ENCODE measurements around the gene KRTAP10-10.
"Not testable (repeated sequence)": the region's sequence is repeated elsewhere in the genome, so short reads cannot be mapped to it uniquely, and the experiment has no call there.

KRTAP10-10 gene

GRCh38 chr21:44670642-44671432 lies 33.7 kb downstream of the KRTAP10-10 start:
- Histone ChIP-seq H3K9ac (ENCODE audit: low read length) (no peak overlapping the region), H3K27me3 (ENCODE audit: control insufficient read depth, insufficient read depth, low read length) (no peaks in the 10 kb centered on the region), H3K27ac (ENCODE audit: low read depth, low read length) (no peak overlapping the region), H3K4me3 (ENCODE audit: low read depth, low read length) (no peak overlapping the region), H3K36me3 (ENCODE audit: control insufficient read depth, insufficient read depth, low read length) (no peaks in the 10 kb centered on the region), H3K4me1 (ENCODE audit: control insufficient read depth, insufficient read depth, low read length) (no peaks in the 10 kb centered on the region), H3K9me3 (ENCODE audit: control insufficient read depth, insufficient read depth, low read depth, low read length) (peaks cover 37% of the 10 kb centered on the region)

- no peaks in the 10 kb centered on the region for H3K36me3 ChIP-seq (ENCODE audit: control insufficient read depth, insufficient read depth, low read length)
- H3K4me1 ChIP-seq (ENCODE audit: control insufficient read depth, insufficient read depth, low read length): no peaks in the 10 kb centered on the region
- no peak overlapping the region for H3K9ac ChIP-seq (ENCODE audit: low read length)
- H3K27ac ChIP-seq (ENCODE audit: low read depth, low read length): no peak overlapping the region
- H3K27me3 ChIP-seq (ENCODE audit: control insufficient read depth, insufficient read depth, low read length): no peaks in the 10 kb centered on the region
- H3K9me3 ChIP-seq (ENCODE audit: control insufficient read depth, insufficient read depth, low read depth, low read length): peaks cover 40% of the 10 kb centered on the region
- no peak overlapping the region for H3K4me3 ChIP-seq (ENCODE audit: low read depth, low read length)
Observed at GRCh38 chr21:44671911-44672310, 34.8 kb downstream of the KRTAP10-10 start.

DNA sequence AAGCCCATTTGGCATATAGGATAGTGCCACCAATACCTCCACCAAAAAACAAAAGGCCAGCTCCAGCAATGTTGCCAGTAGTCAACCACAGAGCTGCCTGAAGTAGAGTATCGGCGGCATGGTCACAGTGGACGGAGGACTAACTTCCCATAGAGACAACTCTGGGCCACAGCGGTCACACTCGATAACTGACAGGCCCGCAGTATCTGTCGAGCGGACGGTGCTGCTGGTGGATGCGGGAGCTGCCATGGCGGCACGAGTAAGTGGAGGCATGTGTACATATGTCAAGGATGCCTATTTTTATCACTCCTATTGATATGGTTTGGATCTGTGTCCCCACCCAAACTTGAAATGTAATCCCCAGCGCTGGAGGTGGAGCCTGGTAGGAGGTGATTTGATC lies 40.7 kb downstream of the KRTAP10-10 start:
- no peak overlapping the region for H3K27ac ChIP-seq (ENCODE audit: low read depth, low read length)
- no peak overlapping the region for H3K4me3 ChIP-seq (ENCODE audit: low read depth, low read length)
- peaks cover 10% of the 10 kb centered on the region; the same call in 1 of the 2 replicates for H3K9me3 ChIP-seq (ENCODE audit: control insufficient read depth, insufficient read depth, low read depth, low read length)
- H3K27me3 ChIP-seq (ENCODE audit: control insufficient read depth, insufficient read depth, low read length): no peaks in the 10 kb centered on the region
- H3K36me3 ChIP-seq (ENCODE audit: control insufficient read depth, insufficient read depth, low read length): no peaks in the 10 kb centered on the region
- peaks cover 3% of the 10 kb centered on the region; the same call in 1 of the 2 replicates for H3K4me1 ChIP-seq (ENCODE audit: control insufficient read depth, insufficient read depth, low read length)
- no peak overlapping the region for H3K9ac ChIP-seq (ENCODE audit: low read length)

DNA sequence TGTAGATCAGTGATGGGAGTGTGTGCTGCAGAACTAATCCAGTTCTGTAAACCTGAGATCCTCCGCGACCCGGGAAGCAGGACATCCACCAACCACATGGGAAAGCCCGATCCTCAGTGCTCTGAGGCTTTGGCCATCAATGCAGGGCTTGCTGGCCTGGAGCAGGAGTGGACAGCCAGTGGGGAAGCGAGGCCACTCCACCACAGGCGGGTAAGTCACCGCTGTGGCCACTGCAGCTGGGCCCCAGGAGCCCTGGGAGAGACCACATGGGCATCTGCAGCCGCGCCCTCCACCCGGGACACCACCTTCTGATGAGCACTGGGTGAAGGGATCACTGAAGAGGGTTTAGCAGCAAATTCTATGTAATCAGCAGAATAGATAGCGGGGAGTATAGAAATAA lies 44.0 kb downstream of the KRTAP10-10 start:
- peaks cover 3% of the 10 kb centered on the region; the same call in 1 of the 2 replicates for H3K4me1 ChIP-seq (ENCODE audit: control insufficient read depth, insufficient read depth, low read length)
- peaks cover 3% of the 10 kb centered on the region; the same call in 1 of the 2 replicates for H3K9me3 ChIP-seq (ENCODE audit: control insufficient read depth, insufficient read depth, low read depth, low read length)
- H3K36me3 ChIP-seq (ENCODE audit: control insufficient read depth, insufficient read depth, low read length): no peaks in the 10 kb centered on the region
- no peak overlapping the region for H3K4me3 ChIP-seq (ENCODE audit: low read depth, low read length)
- H3K9ac ChIP-seq (ENCODE audit: low read length): no peak overlapping the region
- H3K27ac ChIP-seq (ENCODE audit: low read depth, low read length): no peak overlapping the region
- no peaks in the 10 kb centered on the region for H3K27me3 ChIP-seq (ENCODE audit: control insufficient read depth, insufficient read depth, low read length)

DNA sequence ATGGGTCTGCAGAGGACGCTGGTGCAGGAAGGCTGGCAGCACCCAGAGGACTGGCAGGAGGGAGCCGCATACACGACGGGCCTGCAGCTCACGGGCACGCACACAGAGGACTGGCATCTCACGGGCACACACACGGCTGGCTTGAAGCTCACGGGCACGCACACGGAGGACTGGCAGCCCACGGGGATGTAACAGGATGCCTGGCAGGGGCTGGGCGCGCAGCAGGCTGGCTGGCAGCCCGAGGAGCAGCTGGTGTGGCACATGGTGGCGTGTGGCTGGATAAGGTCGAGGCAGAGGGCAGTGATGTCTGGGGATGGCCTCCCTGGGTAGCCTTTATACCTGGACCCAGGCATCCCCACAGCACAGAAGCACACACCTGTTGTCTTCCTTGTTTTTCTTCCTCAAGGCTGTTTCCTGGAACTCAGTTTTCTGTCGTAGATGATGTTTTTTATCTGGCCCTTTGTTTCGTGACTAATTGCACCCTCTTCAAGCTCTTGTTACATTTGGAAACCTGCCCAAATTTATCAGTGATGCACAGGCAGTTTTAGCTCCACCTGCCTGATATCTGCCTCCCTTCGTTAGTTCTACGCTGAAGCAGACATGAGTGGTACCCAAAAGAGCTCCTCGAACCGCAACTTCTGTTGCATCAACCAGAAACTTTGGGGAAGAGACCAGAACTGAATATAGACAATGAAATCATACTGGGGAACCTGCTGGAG lies 44.9 kb downstream of the KRTAP10-10 start, which contains the start of gene KRTAP12-1:
Gene KRTAP12-1 (minus strand): TSS at position 303 of the 719 bp plus-strand sequence. CDS start 40 bp downstream, at position 263.
- Histone ChIP-seq H3K27me3 (ENCODE audit: control insufficient read depth, insufficient read depth, low read length) (no peaks in the 10 kb centered on the region), H3K9me3 (ENCODE audit: control insufficient read depth, insufficient read depth, low read depth, low read length) (no peaks in the 10 kb centered on the region), H3K36me3 (ENCODE audit: control insufficient read depth, insufficient read depth, low read length) (no peaks in the 10 kb centered on the region), H3K9ac (ENCODE audit: low read length) (no peak within 1 kb of the TSS), H3K4me3 (ENCODE audit: low read depth, low read length) (no peak within 1 kb of the TSS), H3K4me1 (ENCODE audit: control insufficient read depth, insufficient read depth, low read length) (peaks cover 9% of the 10 kb centered on the region), H3K27ac (ENCODE audit: low read depth, low read length) (no peak within 1 kb of the TSS)

- no peak overlapping the region for H3K27ac ChIP-seq (ENCODE audit: low read depth, low read length)
- H3K9me3 ChIP-seq (ENCODE audit: control insufficient read depth, insufficient read depth, low read depth, low read length): no peaks in the 10 kb centered on the region
- H3K4me1 ChIP-seq (ENCODE audit: control insufficient read depth, insufficient read depth, low read length): peaks cover 16% of the 10 kb centered on the region
- H3K4me3 ChIP-seq (ENCODE audit: low read depth, low read length): no peak overlapping the region
- H3K27me3 ChIP-seq (ENCODE audit: control insufficient read depth, insufficient read depth, low read length): no peaks in the 10 kb centered on the region
- no peak overlapping the region for H3K9ac ChIP-seq (ENCODE audit: low read length)
- no peaks in the 10 kb centered on the region for H3K36me3 ChIP-seq (ENCODE audit: control insufficient read depth, insufficient read depth, low read length)
Observed at GRCh38 chr21:44682580-44683151, 45.5 kb downstream of the KRTAP10-10 start.

DNA sequence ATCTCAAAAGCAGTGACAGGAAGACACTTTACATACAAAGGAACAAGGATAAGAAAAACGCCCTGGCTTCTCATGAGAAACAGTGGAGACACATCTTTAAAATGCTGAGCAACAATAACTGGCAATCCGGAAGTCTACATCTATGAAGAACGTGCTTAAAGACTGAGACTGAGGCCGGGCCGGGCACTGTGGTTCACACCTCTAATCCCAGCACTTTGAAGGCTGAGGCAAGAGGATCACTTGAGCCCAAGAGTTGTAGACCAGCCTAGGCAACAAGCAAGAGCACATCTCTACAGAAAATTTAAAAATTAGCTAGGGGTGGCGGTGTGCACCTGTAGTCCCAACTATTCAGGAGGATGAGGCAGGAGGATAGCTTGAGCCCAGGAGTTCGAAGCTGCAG lies 46.9 kb downstream of the KRTAP10-10 start:
- no peaks in the 10 kb centered on the region for H3K9me3 ChIP-seq (ENCODE audit: control insufficient read depth, insufficient read depth, low read depth, low read length)
- no peaks in the 10 kb centered on the region for H3K27me3 ChIP-seq (ENCODE audit: control insufficient read depth, insufficient read depth, low read length)
- H3K4me3 ChIP-seq (ENCODE audit: low read depth, low read length): no peak overlapping the region
- no peak overlapping the region for H3K9ac ChIP-seq (ENCODE audit: low read length)
- H3K36me3 ChIP-seq (ENCODE audit: control insufficient read depth, insufficient read depth, low read length): no peaks in the 10 kb centered on the region
- no peak overlapping the region for H3K27ac ChIP-seq (ENCODE audit: low read depth, low read length)
- peaks cover 17% of the 10 kb centered on the region for H3K4me1 ChIP-seq (ENCODE audit: control insufficient read depth, insufficient read depth, low read length)

DNA sequence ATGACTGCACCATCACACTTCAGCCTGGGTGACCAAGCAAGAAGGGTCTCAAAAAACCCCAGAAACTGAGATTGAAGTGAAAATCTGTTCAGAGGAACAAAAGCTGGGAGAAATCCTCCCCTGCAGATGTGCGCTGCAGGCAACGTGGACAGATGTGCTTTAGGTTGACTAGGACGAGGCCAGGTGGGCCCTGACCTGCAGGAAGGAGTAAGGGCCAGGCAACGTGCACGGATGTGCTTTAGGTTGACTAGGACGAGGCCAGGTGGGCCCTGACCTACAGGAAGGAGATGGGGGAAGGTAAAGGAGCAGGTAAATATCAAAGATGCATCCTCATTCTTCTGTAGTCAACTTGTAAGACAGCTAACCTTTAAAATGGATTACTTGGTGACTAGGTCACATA lies 47.3 kb downstream of the KRTAP10-10 start:
- Histone ChIP-seq H3K27me3 (ENCODE audit: control insufficient read depth, insufficient read depth, low read length) (no peaks in the 10 kb centered on the region), H3K9me3 (ENCODE audit: control insufficient read depth, insufficient read depth, low read depth, low read length) (no peaks in the 10 kb centered on the region), H3K4me3 (ENCODE audit: low read depth, low read length) (no peak overlapping the region)

DNA sequence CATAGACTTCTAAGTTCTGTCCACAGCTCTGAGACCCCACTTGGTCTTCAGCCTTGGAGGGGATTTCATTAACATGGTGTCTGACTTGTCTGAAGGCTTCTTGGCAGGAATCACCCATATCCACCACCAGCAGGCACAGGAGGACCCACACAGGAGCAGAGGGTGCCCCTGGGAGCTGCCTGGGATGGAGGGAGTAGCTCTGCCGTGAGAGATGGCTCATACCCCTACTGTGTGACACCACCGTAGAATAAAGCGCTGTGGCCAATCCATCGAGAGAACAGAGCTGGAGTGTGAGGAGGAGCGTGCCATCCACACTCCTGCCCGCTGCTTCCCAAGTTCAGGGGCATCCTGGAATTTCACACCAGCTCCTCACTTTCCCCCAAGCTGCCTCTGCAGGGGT lies 47.9 kb downstream of the KRTAP10-10 start:
- H3K9ac ChIP-seq (ENCODE audit: low read length); H3K36me3 ChIP-seq (ENCODE audit: control insufficient read depth, insufficient read depth, low read length); H3K4me3 ChIP-seq (ENCODE audit: low read depth, low read length); H3K9me3 ChIP-seq (ENCODE audit: control insufficient read depth, insufficient read depth, low read depth, low read length); H3K27ac ChIP-seq (ENCODE audit: low read depth, low read length); H3K27me3 ChIP-seq (ENCODE audit: control insufficient read depth, insufficient read depth, low read length): not testable (repeated sequence)
- peaks cover 17% of the 10 kb centered on the region for H3K4me1 ChIP-seq (ENCODE audit: control insufficient read depth, insufficient read depth, low read length)

More for the DNA sequence above, 47.3 kb downstream of the KRTAP10-10 start:
- H3K4me1 ChIP-seq (ENCODE audit: control insufficient read depth, insufficient read depth, low read length): peaks cover 17% of the 10 kb centered on the region
- H3K36me3 ChIP-seq (ENCODE audit: control insufficient read depth, insufficient read depth, low read length): no peaks in the 10 kb centered on the region
- no peak overlapping the region for H3K9ac ChIP-seq (ENCODE audit: low read length)
- H3K27ac ChIP-seq (ENCODE audit: low read depth, low read length): no peak overlapping the region

- no peak overlapping the region for H3K9ac ChIP-seq (ENCODE audit: low read length)
- no peak overlapping the region for H3K4me3 ChIP-seq (ENCODE audit: low read depth, low read length)
- no peaks in the 10 kb centered on the region for H3K9me3 ChIP-seq (ENCODE audit: control insufficient read depth, insufficient read depth, low read depth, low read length)
- no peaks in the 10 kb centered on the region for H3K36me3 ChIP-seq (ENCODE audit: control insufficient read depth, insufficient read depth, low read length)
- no peak overlapping the region for H3K27ac ChIP-seq (ENCODE audit: low read depth, low read length)
- H3K27me3 ChIP-seq (ENCODE audit: control insufficient read depth, insufficient read depth, low read length): no peaks in the 10 kb centered on the region
- peaks cover 17% of the 10 kb centered on the region for H3K4me1 ChIP-seq (ENCODE audit: control insufficient read depth, insufficient read depth, low read length)
Observed at GRCh38 chr21:44686000-44686781, 49.0 kb downstream of the KRTAP10-10 start.
